PC-9 (cell line): ENCODE results near the gene LSM3. TPM values are rescaled to one million over a fixed set of nuclear protein-coding genes. Genes with fewer than 3 reads are reported as not detected.

ENCODE experiments used
- BruUV-seq: library from RNA; stranded (reverse); fragments of 400-500 nt; replicated peaks from 2 replicates; lab custom pipeline; 2021; lab: Mats Ljungman, UMichigan
- CTCF ChIA-PET: fragments of 300-600 bp; sonication (Branson Sonifier 250); formaldehyde crosslinking; loops from one replicate; lab custom pipeline; 2022; ENCODE audit warnings: antibody characterized with exemption; lab: Charles Lee
- POLR2A ChIA-PET: fragments of 300-600 bp; sonication (Branson Sonifier 250); formaldehyde crosslinking; loops from one replicate; lab custom pipeline; 2022; ENCODE audit warnings: antibody characterized with exemption; ENCODE audit not compliant: unreplicated experiment; lab: Charles Lee
- DNase-seq, 2 experiments: peaks; one replicate each; pipeline versions ENCODE4 v3.0.0 to v3.0.0-alpha.2; 2015 to 2022; ENCODE audit warnings: mixed read lengths in 1 of 2
- H2AFZ ChIP-seq: fragments of 200-600 bp; sonication (generic); 2 replicates; pipeline ENCODE4 v1.8.1; 2017; ENCODE audit warnings: antibody characterized with exemption
- H3F3A ChIP-seq: fragments of 200-600 bp; sonication (generic); 2 replicates; pipeline ENCODE4 v1.8.1; 2017; ENCODE audit warnings: antibody characterized with exemption, mild to moderate bottlenecking, low read depth; ENCODE audit not compliant: insufficient read depth
- H3K27ac ChIP-seq: fragments of 200-600 bp; sonication (generic); 2 replicates; pipeline ENCODE4 v1.6.1; 2016; ENCODE audit warnings: mixed run types
- H3K27me3 ChIP-seq: fragments of 200-600 bp; sonication (generic); 2 replicates; pipeline ENCODE4 v1.6.1; 2016; ENCODE audit warnings: low read depth, mixed run types; ENCODE audit not compliant: insufficient read depth
- H3K36me3 ChIP-seq: fragments of 200-600 bp; sonication (generic); 2 replicates; pipeline ENCODE4 v1.6.1; 2016; ENCODE audit warnings: low read depth, mixed run types
- H3K4me1 ChIP-seq: fragments of 200-600 bp; sonication (generic); replicated peaks from 2 replicates; pipeline ENCODE4 v1.6.1; 2016; ENCODE audit warnings: mixed run types; ENCODE audit not compliant: insufficient read depth
- H3K4me2 ChIP-seq: fragments of 200-600 bp; sonication (generic); 2 replicates; pipeline ENCODE4 v1.6.1; 2017; ENCODE audit warnings: mixed run types
- H3K4me3 ChIP-seq: fragments of 200-600 bp; sonication (generic); 2 replicates; pipeline ENCODE4 v1.6.1; 2016; ENCODE audit warnings: mixed run types
- H3K79me2 ChIP-seq: fragments of 200-600 bp; sonication (generic); 2 replicates; pipeline ENCODE4 v1.6.1; 2017; ENCODE audit warnings: low read depth, mixed run types
- H3K9me2 ChIP-seq: fragments of 200-600 bp; sonication (generic); 2 replicates; pipeline ENCODE4 v1.8.1; 2017; ENCODE audit warnings: mild to moderate bottlenecking; ENCODE audit not compliant: insufficient read depth
- H3K9me3 ChIP-seq: fragments of 200-600 bp; sonication (generic); 2 replicates; pipeline ENCODE4 v1.8.1; 2016; ENCODE audit warnings: low read depth; ENCODE audit not compliant: insufficient read depth
- H4K20me1 ChIP-seq: fragments of 200-600 bp; sonication (generic); 2 replicates; pipeline ENCODE4 v1.8.1; 2017; ENCODE audit not compliant: insufficient read depth
- CTCF ChIP-seq: fragments of 200-600 bp; sonication (generic); conservative IDR thresholded peaks from 2 replicates; pipeline ENCODE4 v1.6.1; 2017; ENCODE audit warnings: mixed run types, antibody characterized with exemption, mild to moderate bottlenecking, moderate library complexity
- EZH2 ChIP-seq: fragments of 200-600 bp; sonication (generic); IDR thresholded peaks from 2 replicates; pipeline ENCODE4 v1.8.0; 2017; ENCODE audit warnings: antibody characterized with exemption, low read depth
- intact Hi-C: fragments of 100-400 bp; cut with micrococcal nuclease; formaldehyde crosslinking; loops from one replicate; pipeline ENCODE4 v1.10.0; 2022; ENCODE audit not compliant: unreplicated experiment
- total RNA-seq: library from RNA; stranded (reverse); gene quantifications from 2 replicates; pipeline ENCODE4 v1.2.3, GENCODE V29; 2021

The LSM3 gene
- total RNA-seq, 1 experiment from 2014 or later: 18.3 TPM

DNA sequence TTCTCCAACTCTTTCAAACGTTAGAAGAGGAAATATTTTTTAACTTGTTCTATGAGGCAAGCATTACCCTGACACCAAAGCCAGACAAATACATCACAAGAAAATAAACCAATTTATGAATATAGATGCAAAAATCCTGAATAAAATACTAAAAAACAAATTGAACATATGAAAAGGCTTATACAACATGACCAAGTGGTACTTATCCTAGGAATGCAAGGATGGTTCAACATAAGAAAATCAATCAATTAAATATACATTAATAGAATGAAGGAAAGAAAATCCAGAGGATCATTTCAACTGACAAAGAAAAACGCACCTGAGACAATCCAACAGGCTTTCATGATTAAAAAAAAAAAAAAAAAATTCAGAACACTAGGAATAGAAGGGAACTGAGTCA, 17.3 kb upstream of the LSM3 start:
- no peak overlapping the region for H3K27ac ChIP-seq
- TF ChIP-seq CTCF (no peak), EZH2 (no peak)
- H3K4me2 ChIP-seq: no peak overlapping the region
- no peaks in the 10 kb centered on the region; the same call in 1 of the 2 replicates for H3K9me3 ChIP-seq
- H3K36me3 ChIP-seq: peaks cover 46% of the 10 kb centered on the region
- H3F3A ChIP-seq: no peaks in the 10 kb centered on the region
- H4K20me1 ChIP-seq: no peaks in the 10 kb centered on the region
- CTCF ChIA-PET: no interaction called here
- H3K9me2 ChIP-seq: no peaks in the 10 kb centered on the region
- intact Hi-C loops: no loop called here
- BruUV-seq: no TSS peak
- POLR2A ChIA-PET: no interaction called here
- H2AFZ ChIP-seq: no peak overlapping the region
- H3K27me3 ChIP-seq: no peaks in the 10 kb centered on the region
- no peak for DNase-seq
- H3K4me3 ChIP-seq: no peak overlapping the region
- no peaks in the 10 kb centered on the region for H3K79me2 ChIP-seq
- no peaks in the 10 kb centered on the region for H3K4me1 ChIP-seq

- Histone ChIP-seq H3K27ac (no peak overlapping the region), H4K20me1 (no peaks in the 10 kb centered on the region), H3K9me3 (no peaks in the 10 kb centered on the region; the same call in 1 of the 2 replicates), H3K36me3 (peaks cover 46% of the 10 kb centered on the region), H3K9me2 (no peaks in the 10 kb centered on the region), H3K27me3 (no peaks in the 10 kb centered on the region), H3F3A (no peaks in the 10 kb centered on the region), H3K4me3 (no peak overlapping the region), H3K4me2 (no peak overlapping the region), H3K79me2 (no peaks in the 10 kb centered on the region), H3K4me1 (no peaks in the 10 kb centered on the region), H2AFZ (no peak overlapping the region)
- POLR2A ChIA-PET: no interaction called here
- CTCF ChIA-PET: no interaction called here
- intact Hi-C loops: no loop called here
- no peak for DNase-seq
- no TSS peak for BruUV-seq
- TF ChIP-seq CTCF (no peak), EZH2 (no peak)
Observed at GRCh38 chr3:14162178-14162577, 16.4 kb upstream of the LSM3 start.

DNA sequence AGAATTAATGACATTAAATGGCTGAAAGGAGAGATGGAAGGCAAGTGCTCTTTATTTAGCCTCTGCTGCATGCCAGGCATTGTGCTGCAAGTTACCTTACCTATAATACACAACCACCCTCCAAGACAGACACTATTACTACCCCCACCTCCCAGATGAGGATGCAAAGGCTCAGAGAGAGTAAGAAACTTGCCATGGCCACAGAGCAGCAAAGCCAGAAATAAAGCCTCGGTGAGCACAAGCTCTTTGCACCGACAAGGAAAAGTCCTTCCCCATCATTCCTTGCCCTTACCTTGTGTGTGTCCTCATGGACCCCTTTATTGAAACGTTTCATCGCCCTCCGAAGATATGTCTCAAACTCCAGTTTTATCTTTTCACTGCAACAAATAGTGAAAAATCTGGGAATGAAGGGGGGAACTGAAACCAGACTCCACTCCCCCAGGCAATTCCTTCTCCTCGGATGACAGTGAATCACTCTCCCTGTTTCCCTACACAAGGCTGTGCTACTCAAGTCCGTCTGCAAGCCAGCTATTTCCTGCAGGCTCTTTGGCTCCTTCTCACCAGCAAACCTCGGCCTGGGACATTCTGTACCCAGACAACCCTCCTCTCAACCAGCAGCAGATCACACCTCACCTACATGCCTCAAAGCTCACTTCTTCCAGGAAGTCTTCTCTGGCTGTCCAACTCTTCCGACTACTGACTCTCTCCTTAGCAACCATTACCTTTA, 11.6 kb upstream of the LSM3 start:
- CTCF ChIA-PET: no interaction called here
- Histone ChIP-seq H3F3A (0 out of 2 replicates have a peak, but pooled peaks cover 4% of the 10 kb centered on the region), H3K36me3 (peaks cover 49% of the 10 kb centered on the region), H3K9me2 (no peaks in the 10 kb centered on the region), H4K20me1 (no peaks in the 10 kb centered on the region), H3K27ac (no peak overlapping the region), H3K4me2 (no peak overlapping the region), H2AFZ (no peak overlapping the region), H3K9me3 (no peaks in the 10 kb centered on the region), H3K27me3 (no peaks in the 10 kb centered on the region), H3K4me1 (peaks cover 14% of the 10 kb centered on the region), H3K4me3 (no peak overlapping the region), H3K79me2 (no peaks in the 10 kb centered on the region)
- TF ChIP-seq CTCF (no peak), EZH2 (no peak)
- DNase-seq: no peak
- intact Hi-C loops: no loop called here
- BruUV-seq: no TSS peak
- POLR2A ChIA-PET: no interaction called here
